HEK293T (cell line): ENCODE data around the gene UBR1.

Source experiments
- ARNT ChIP-seq: fragments of 450-650 bp; IDR thresholded peaks from 2 replicates; pipeline ENCODE4 v1.6.1; 2017; ENCODE audit warnings: mild to moderate bottlenecking
- BHLHE40 ChIP-seq: fragments of 450-650 bp; IDR thresholded peaks from 2 replicates; pipeline ENCODE4 v1.6.1; 2016; ENCODE audit warnings: mild to moderate bottlenecking, moderate library complexity, borderline replicate concordance
- CTBP1 ChIP-seq: fragments of 450-650 bp; IDR thresholded peaks from 2 replicates; pipeline ENCODE4 v1.6.1; 2016; ENCODE audit warnings: borderline replicate concordance
- ELF4 ChIP-seq: fragments of 450-650 bp; IDR thresholded peaks from 2 replicates; pipeline ENCODE4 v1.6.1; 2017; ENCODE audit warnings: antibody characterized with exemption
- FOXK2 ChIP-seq: fragments of 450-650 bp; IDR thresholded peaks from 2 replicates; pipeline ENCODE4 v1.6.1; 2016; ENCODE audit warnings: mild to moderate bottlenecking
- HDGF ChIP-seq: fragments of 450-650 bp; IDR thresholded peaks from 2 replicates; pipeline ENCODE4 v1.6.1; 2017; ENCODE audit warnings: antibody characterized with exemption, borderline replicate concordance
- LEF1 ChIP-seq: fragments of 450-650 bp; IDR thresholded peaks from 2 replicates; pipeline ENCODE4 v1.6.1; 2017; ENCODE audit warnings: mild to moderate bottlenecking, borderline replicate concordance
- NFRKB ChIP-seq: fragments of 450-650 bp; IDR thresholded peaks from 2 replicates; pipeline ENCODE4 v1.6.1; 2016; ENCODE audit warnings: mild to moderate bottlenecking, moderate library complexity
- PKNOX1 ChIP-seq: fragments of 450-650 bp; IDR thresholded peaks from 2 replicates; pipeline ENCODE4 v1.6.1; 2016
- SP1 ChIP-seq: fragments of 450-650 bp; IDR thresholded peaks from 2 replicates; pipeline ENCODE4 v1.6.1; 2017
- SUZ12 ChIP-seq: fragments of 450-650 bp; IDR thresholded peaks from 2 replicates; pipeline ENCODE4 v1.6.1; 2016; ENCODE audit warnings: mild to moderate bottlenecking
- TARDBP ChIP-seq: fragments of 450-650 bp; IDR thresholded peaks from 2 replicates; pipeline ENCODE4 v1.6.1; 2016
- ZNF384 ChIP-seq: fragments of 450-650 bp; IDR thresholded peaks from 2 replicates; pipeline ENCODE4 v1.6.1; 2016

GRCh38 chr15:42919799-42920518 is 185.9 kb downstream of the UBR1 start:
- TF ChIP-seq BHLHE40 (no peak), ZNF384 (no peak), FOXK2 (no peak), SUZ12 (no peak), TARDBP (no peak), PKNOX1 (no peak), ELF4 (no peak), ARNT (no peak), NFRKB (no peak), CTBP1 (no peak), SP1 (no peak), HDGF (no peak), LEF1 (no peak)
